Caco-2 (cell line): Measurements from ENCODE around the gene PDZD8. TPM values are rescaled to one million over a fixed set of nuclear protein-coding genes. Genes with fewer than 3 reads are reported as not detected.

Source experiments
- BruUV-seq: library from RNA; stranded (reverse); fragments of 400-500 nt; replicated peaks from 2 replicates; lab custom pipeline; 2021; lab: Mats Ljungman, UMichigan
- CTCF ChIA-PET: fragments of 300-600 bp; sonication (Branson Sonifier 250); formaldehyde crosslinking; loops from one replicate; lab custom pipeline; 2022; ENCODE audit warnings: antibody characterized with exemption; lab: Charles Lee
- POLR2A ChIA-PET: fragments of 300-600 bp; sonication (Branson Sonifier 250); formaldehyde crosslinking; loops from one replicate; lab custom pipeline; 2022; ENCODE audit warnings: antibody characterized with exemption; lab: Charles Lee
- DNase-seq, 2 experiments: peaks; one replicate each; pipeline versions ENCODE4 v3.0.0 to v3.0.0-alpha.2; 2020 to 2022
- H3K27me3 ChIP-seq: replicated peaks from 2 replicates; pipeline ENCODE4 v1.6.0; 2011; ENCODE audit warnings: low read length; ENCODE audit not compliant: control insufficient read depth, insufficient read depth
- H3K36me3 ChIP-seq: 2 replicates; pipeline ENCODE4 v1.5.1; 2011; ENCODE audit warnings: low read length; ENCODE audit not compliant: control insufficient read depth, insufficient read depth
- H3K4me1 ChIP-seq: fragments of 250-450 bp; sonication (Bioruptor Pico); 2 replicates; pipeline ENCODE4 v1.5.1; 2020; ENCODE audit warnings: mild to moderate bottlenecking
- H3K4me3 ChIP-seq: 2 replicates; pipeline ENCODE4 v1.5.1; 2011; ENCODE audit warnings: low read depth, mild to moderate bottlenecking, control low read depth, low read length
- H3K9me3 ChIP-seq: fragments of 250-450 bp; sonication (Bioruptor Pico); 2 replicates; pipeline ENCODE4 v1.5.1; 2020; ENCODE audit warnings: mild to moderate bottlenecking, moderate library complexity
- H3K27ac Mint-ChIP-seq: one replicate; pipeline ENCODE4 v1.8.0; 2022; ENCODE audit warnings: mixed read lengths; ENCODE audit not compliant: unreplicated experiment
- H3K27me3 Mint-ChIP-seq: one replicate; pipeline ENCODE4 v1.8.0; 2022; ENCODE audit warnings: mixed read lengths; ENCODE audit not compliant: insufficient read depth, unreplicated experiment
- H3K36me3 Mint-ChIP-seq: one replicate; pipeline ENCODE4 v1.8.0; 2022; ENCODE audit warnings: mild to moderate bottlenecking, mixed read lengths; ENCODE audit not compliant: insufficient read depth, unreplicated experiment
- H3K4me1 Mint-ChIP-seq: one replicate; pipeline ENCODE4 v1.8.0; 2022; ENCODE audit warnings: low read depth, mixed read lengths; ENCODE audit not compliant: unreplicated experiment
- H3K4me3 Mint-ChIP-seq: one replicate; pipeline ENCODE4 v1.8.0; 2022; ENCODE audit warnings: mild to moderate bottlenecking, moderate library complexity, mixed read lengths; ENCODE audit not compliant: unreplicated experiment
- H3K9me3 Mint-ChIP-seq: one replicate; pipeline ENCODE4 v1.8.0; 2022; ENCODE audit warnings: mixed read lengths; ENCODE audit not compliant: unreplicated experiment
- CTCF ChIP-seq, 2 experiments: fragments of 200-600 bp in 1 of 2; IDR thresholded peaks; 1 replicate in 1 of 2; 2 replicates in 1 of 2; pipeline versions ENCODE4 v1.5.1 to v1.8.0; 2011 to 2022; ENCODE audit warnings: antibody characterized with exemption in 1 of 2, control low read depth in 1 of 2, inconsistent platforms in 1 of 2, low read depth in 1 of 2, low read length in 1 of 2, mild to moderate bottlenecking in 1 of 2, moderate library complexity in 1 of 2; ENCODE audit not compliant: insufficient read depth in 1 of 2, severe bottlenecking in 1 of 2, unreplicated experiment in 1 of 2
- intact Hi-C: fragments of 100-400 bp; cut with micrococcal nuclease; formaldehyde crosslinking; loops from one replicate; pipeline ENCODE4 v1.10.0; 2022; ENCODE audit not compliant: unreplicated experiment
- total RNA-seq: library from RNA; stranded (reverse); gene quantifications from 2 replicates; pipeline ENCODE4 v1.2.3, GENCODE V29; 2022

The PDZD8 gene
- total RNA-seq, 1 experiment from 2014 or later, result 49.4 TPM

- Mint-ChIP-seq H3K4me1 (no peaks in the 10 kb centered on the region), H3K4me3 (no peak overlapping the region), H3K36me3 (no peaks in the 10 kb centered on the region), H3K27ac (no peak overlapping the region), H3K27me3 (peaks cover 17% of the 10 kb centered on the region), H3K9me3 (no peaks in the 10 kb centered on the region)
- H3K9me3 ChIP-seq, result no peaks in the 10 kb centered on the region
- no peaks in the 10 kb centered on the region for H3K36me3 ChIP-seq
- no peaks in the 10 kb centered on the region for H3K4me1 ChIP-seq
- no peaks in the 10 kb centered on the region for H3K27me3 ChIP-seq
- ChIA-PET POLR2A (no interaction called here), CTCF (interaction anchor here (1.0 kb wide), 1 partner anchor 31 kb away, joined by 4 read pairs; no protein-coding TSS in a partner anchor)
- no peak overlapping the region for H3K4me3 ChIP-seq
- TF ChIP-seq CTCF (IDR thresholded peaks at IDR 0.05; ENCODE audit: insufficient read depth in 1 of 2, low read depth in 1 of 2, low read length in 1 of 2, severe bottlenecking in 1 of 2, unreplicated experiment in 1 of 2), result no peak
- no TSS peak for BruUV-seq
- DNase-seq, result no peak
- intact Hi-C loops, result no loop called here
These were observed 128.1 kb downstream of the PDZD8 start for GRCh38 chr10:117246997-117247671.

GRCh38 chr10:117242463-117242832, 132.8 kb downstream of the PDZD8 start:
- no peak for DNase-seq
- ChIA-PET POLR2A (no interaction called here), CTCF (interaction anchor here (2.2 kb wide), 1 partner anchor 26 kb away, joined by 9 read pairs; no protein-coding TSS in a partner anchor)
- H3K27ac Mint-ChIP-seq, result no peak overlapping the region
- H3K4me3 Mint-ChIP-seq, result no peak overlapping the region
- Histone ChIP-seq H3K4me3 (no peak overlapping the region), H3K36me3 (no peaks in the 10 kb centered on the region), H3K27me3 (no peaks in the 10 kb centered on the region; the same call in 1 of the 2 replicates), H3K9me3 (no peaks in the 10 kb centered on the region), H3K4me1 (no peaks in the 10 kb centered on the region)
- no peaks in the 10 kb centered on the region for H3K4me1 Mint-ChIP-seq
- no peaks in the 10 kb centered on the region for H3K36me3 Mint-ChIP-seq
- no peak for TF ChIP-seq CTCF (IDR thresholded peaks at IDR 0.05; ENCODE audit: insufficient read depth in 1 of 2, low read depth in 1 of 2, low read length in 1 of 2, severe bottlenecking in 1 of 2, unreplicated experiment in 1 of 2)
- BruUV-seq, result no TSS peak
- no peaks in the 10 kb centered on the region for H3K9me3 Mint-ChIP-seq
- H3K27me3 Mint-ChIP-seq, result peaks cover 18% of the 10 kb centered on the region
- intact Hi-C loops, result no loop called here

GRCh38 chr10:117241541-117242462, 133.4 kb downstream of the PDZD8 start:
- peak overlapping the region; percentile 12 for H3K4me3 ChIP-seq
- no TSS peak for BruUV-seq
- Mint-ChIP-seq H3K4me3 (peak overlapping the region; percentile 62), H3K4me1 (no peaks in the 10 kb centered on the region), H3K9me3 (no peaks in the 10 kb centered on the region), H3K27ac (no peak overlapping the region), H3K36me3 (no peaks in the 10 kb centered on the region), H3K27me3 (peaks cover 19% of the 10 kb centered on the region)
- intact Hi-C loops, result no loop called here
- no peaks in the 10 kb centered on the region for H3K9me3 ChIP-seq
- no peak for TF ChIP-seq CTCF (IDR thresholded peaks at IDR 0.05; ENCODE audit: insufficient read depth in 1 of 2, low read depth in 1 of 2, low read length in 1 of 2, severe bottlenecking in 1 of 2, unreplicated experiment in 1 of 2)
- peak in 1 of 2 experiments; percentile 20 for DNase-seq
- ChIA-PET CTCF (interaction anchor here (2.2 kb wide), 1 partner anchor 25 kb away, joined by 9 read pairs; no protein-coding TSS in a partner anchor), POLR2A (interaction anchor here (0.6 kb wide), 1 partner anchor 121 kb away, joined by 3 read pairs; no protein-coding TSS in a partner anchor)
- no peaks in the 10 kb centered on the region; the same call in 1 of the 2 replicates for H3K27me3 ChIP-seq
- no peaks in the 10 kb centered on the region for H3K4me1 ChIP-seq
- no peaks in the 10 kb centered on the region for H3K36me3 ChIP-seq
